ENCODE data around the gene KATNB1.

DNA sequence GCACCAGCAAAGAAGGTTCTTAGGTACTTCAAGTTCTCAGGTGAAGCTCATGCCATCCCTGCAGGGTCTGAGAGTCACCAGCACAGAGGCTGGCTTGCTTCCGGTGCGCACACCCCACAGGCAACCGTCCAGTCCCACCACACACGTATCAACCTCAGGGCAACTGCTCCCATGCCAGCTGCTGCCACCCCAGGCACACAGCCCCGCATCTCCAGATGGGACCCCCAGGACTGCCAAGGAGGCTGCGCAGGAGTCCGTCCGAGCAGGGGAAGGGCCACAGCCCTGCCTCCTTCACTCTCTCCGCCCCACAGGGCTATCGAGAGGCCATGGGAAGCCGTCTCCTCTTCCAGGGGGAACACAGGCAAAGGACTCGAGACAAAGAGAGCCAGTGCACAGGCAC is 53.4 kb downstream of the KATNB1 start:
- TF ChIP-seq, protein P1, sequence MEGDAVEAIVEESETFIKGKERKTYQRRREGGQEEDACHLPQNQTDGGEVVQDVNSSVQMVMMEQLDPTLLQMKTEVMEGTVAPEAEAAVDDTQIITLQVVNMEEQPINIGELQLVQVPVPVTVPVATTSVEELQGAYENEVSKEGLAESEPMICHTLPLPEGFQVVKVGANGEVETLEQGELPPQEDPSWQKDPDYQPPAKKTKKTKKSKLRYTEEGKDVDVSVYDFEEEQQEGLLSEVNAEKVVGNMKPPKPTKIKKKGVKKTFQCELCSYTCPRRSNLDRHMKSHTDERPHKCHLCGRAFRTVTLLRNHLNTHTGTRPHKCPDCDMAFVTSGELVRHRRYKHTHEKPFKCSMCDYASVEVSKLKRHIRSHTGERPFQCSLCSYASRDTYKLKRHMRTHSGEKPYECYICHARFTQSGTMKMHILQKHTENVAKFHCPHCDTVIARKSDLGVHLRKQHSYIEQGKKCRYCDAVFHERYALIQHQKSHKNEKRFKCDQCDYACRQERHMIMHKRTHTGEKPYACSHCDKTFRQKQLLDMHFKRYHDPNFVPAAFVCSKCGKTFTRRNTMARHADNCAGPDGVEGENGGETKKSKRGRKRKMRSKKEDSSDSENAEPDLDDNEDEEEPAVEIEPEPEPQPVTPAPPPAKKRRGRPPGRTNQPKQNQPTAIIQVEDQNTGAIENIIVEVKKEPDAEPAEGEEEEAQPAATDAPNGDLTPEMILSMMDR (IDR thresholded peaks at IDR 0.05; ENCODE audit: low read length) = no peak
- no peak for TF ChIP-seq EZH2 (optimal IDR thresholded peaks at IDR 0.05; ENCODE audit: low read depth, low read length)

All from MM.1S (cell line).